Posterior vena cava (tissue), 2 donors: ENCODE measurements around the gene FBXO30. TPM values are rescaled to one million over a fixed set of nuclear protein-coding genes. Genes with fewer than 3 reads are reported as not detected.

ENCODE experiments used
- DNase-seq: peaks from one replicate; pipeline ENCODE4 v3.0.0-alpha.2; 2020; ENCODE audit warnings: low spot score
- intact Hi-C, 2 donors: fragments of 100-400 bp; cut with DNase I; formaldehyde crosslinking; loops; one replicate each; pipeline versions ENCODE4 v1.14.1 to v1.14.2; 2022 to 2023
- total RNA-seq, 2 donors: library from RNA; stranded (reverse); fragmentation: NEBNext Ultra II Directional; extraction: Animal tissue kit (Norgen Biotek cat#: 25700); gene quantifications; one replicate each; pipeline ENCODE4 v1.2.1, GENCODE V29; 2021
- donor health status: DM: yes; HTN: yes; CAD: no.
- donor health status: DM: yes; HTN: yes; CAD: no.

Gene FBXO30
- total RNA-seq, 2 donors from 2014 or later, result 17.4 to 19.0 TPM

- no peak for DNase-seq
- intact Hi-C loops, result no loop called here
These were observed 29.9 kb downstream of the FBXO30 start for GRCh38 chr6:145784683-145785082.

GRCh38 chr6:145783796-145784195, 30.8 kb downstream of the FBXO30 start:
- intact Hi-C loops, result no loop called here

GRCh38 chr6:145772846-145773245, 41.7 kb downstream of the FBXO30 start:
- intact Hi-C loops, result no loop called here
- DNase-seq, result no peak

More at GRCh38 chr6:145783796-145784195, 30.8 kb downstream of the FBXO30 start:
- DNase-seq, result no peak

- intact Hi-C loops, result no loop called here
- no peak for DNase-seq
These were observed 49.1 kb downstream of the FBXO30 start for GRCh38 chr6:145765449-145765848.

- no peak for DNase-seq
- intact Hi-C loops, result no loop called here
These were observed 50.9 kb downstream of the FBXO30 start for GRCh38 chr6:145763742-145764141.

- no peak for DNase-seq
- intact Hi-C loops, result no loop called here
These were observed 53.0 kb downstream of the FBXO30 start for GRCh38 chr6:145761584-145761983.

GRCh38 chr6:145758113-145758512, 56.5 kb downstream of the FBXO30 start:
- DNase-seq, result no peak
- intact Hi-C loops, result no loop called here

- intact Hi-C loops, result no loop called here
- DNase-seq, result no peak
These were observed 58.4 kb downstream of the FBXO30 start for GRCh38 chr6:145756170-145756662.

GRCh38 chr6:145755682-145756081, 58.9 kb downstream of the FBXO30 start:
- intact Hi-C loops, result no loop called here
- no peak for DNase-seq

- intact Hi-C loops, result no loop called here
- no peak for DNase-seq
These were observed 62.0 kb downstream of the FBXO30 start for GRCh38 chr6:145752638-145753037.

GRCh38 chr6:145749632-145750031, 65.0 kb downstream of the FBXO30 start:
- DNase-seq, result no peak
- intact Hi-C loops, result no loop called here

- intact Hi-C loops, result no loop called here
- no peak for DNase-seq
These were observed 68.7 kb downstream of the FBXO30 start for GRCh38 chr6:145745861-145746260.

- no peak for DNase-seq
- intact Hi-C loops, result no loop called here
These were observed 70.0 kb downstream of the FBXO30 start for GRCh38 chr6:145744619-145745018.

Other genes starting within 250 kb of the FBXO30 start
- 10 to 100 TPM; 24.4 to 24.5 TPM for gene EPM2A, start 79.3 kb downstream of the FBXO30 start, total RNA-seq
- gene SHPRH, start 149.6 kb upstream of the FBXO30 start, total RNA-seq, result 10 to 100 TPM; 16.2 to 18.3 TPM
- gene GRM1, start 214.3 kb upstream of the FBXO30 start, total RNA-seq, result under 1 TPM in 1 of 2 donors, not detected in 1; 0.05 TPM